HK-2 (cell line): ENCODE data around the gene OTC.

ENCODE experiments used
- DNase-seq: peaks from one replicate; pipeline ENCODE4 v3.0.0-alpha.2; 2018; ENCODE audit not compliant: unreplicated experiment

The OTC gene

DNA sequence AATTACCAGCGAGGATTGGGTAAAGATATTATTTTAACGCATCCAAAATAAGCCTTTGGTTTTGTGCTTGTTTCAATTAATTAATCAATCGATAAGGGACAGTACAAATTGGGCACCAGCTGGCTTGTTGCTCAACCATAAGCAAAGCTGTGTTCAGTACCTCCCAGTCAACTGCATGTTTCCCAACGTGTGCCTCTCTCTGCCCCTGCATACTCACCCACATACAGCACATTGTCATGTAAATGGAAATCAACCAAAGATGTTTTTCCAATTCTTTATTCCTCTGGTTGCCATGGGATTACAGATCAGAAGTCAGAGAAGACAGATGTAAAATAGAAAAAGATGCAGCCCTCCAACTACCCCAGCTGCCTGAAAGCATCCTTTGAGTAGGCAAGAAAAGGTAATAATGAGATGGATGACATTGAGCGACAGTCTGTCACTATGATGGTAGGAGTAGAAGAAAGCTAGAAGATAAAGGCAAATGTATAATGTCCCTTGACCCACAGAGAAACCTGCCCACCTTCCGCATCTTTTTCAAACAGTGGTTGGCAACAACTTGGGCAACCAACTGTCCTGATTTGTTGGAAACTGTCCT lies 116.3 kb downstream of the OTC start:
- no peak for DNase-seq
